A673 (cell line): ENCODE measurements around the gene CEP95.
"Not testable (repeated sequence)": the region's sequence is repeated elsewhere in the genome, so short reads cannot be mapped to it uniquely, and the experiment has no call there.

Source experiments
- CTCF ChIP-seq: fragments of 300-800, 200-600 bp; sonication (generic); conservative IDR thresholded peaks from 2 replicates; pipeline ENCODE4 v1.5.1; 2017; ENCODE audit warnings: low read depth, mild to moderate bottlenecking, antibody characterized with exemption, low read length, moderate library complexity, mixed read lengths
- EZH2 ChIP-seq: fragments of 200-600 bp; sonication (generic); IDR thresholded peaks from 2 replicates; pipeline ENCODE4 v1.6.1; 2017; ENCODE audit warnings: borderline replicate concordance, low read depth, mild to moderate bottlenecking, mixed read lengths, antibody characterized with exemption, low read length; ENCODE audit not compliant: poor library complexity, severe bottlenecking

GRCh38 chr17:64577025-64577424 lies 70.2 kb downstream of the CEP95 start:
- TF ChIP-seq EZH2, CTCF: not testable (repeated sequence)
